ENCODE data around the gene CTU1. TPM values are rescaled to one million over a fixed set of nuclear protein-coding genes. Genes with fewer than 3 reads are reported as not detected.

Gene CTU1
- total RNA-seq, 1 experiment from 2014 or later: 8.6 TPM

- DNase-seq (ENCODE audit: low spot score): no peak
- Mint-ChIP-seq H3K27ac (no peak overlapping the region), H3K4me3 (no peak overlapping the region), H3K9me3 (no peaks in the 10 kb centered on the region), H3K4me1 (peaks cover 5% of the 10 kb centered on the region; the same call in 1 of the 2 replicates), H3K27me3 (ENCODE audit: low read depth) (peaks cover 6% of the 10 kb centered on the region; the same call in 1 of the 2 replicates), H3K36me3 (no peaks in the 10 kb centered on the region)
- POLR2A ChIA-PET: no interaction called here
- no peak for ATAC-seq
- CTCF ChIA-PET: interaction anchor here (1.0 to 1.5 kb wide), 2 partner anchors 26 to 127 kb away, joined by 3 to 7 read pairs; no protein-coding TSS in a partner anchor
- TF ChIP-seq CDX4 (CRISPR knock-in tag; IDR thresholded peaks at IDR 0.05; ENCODE audit: borderline replicate concordance) (no peak), ZNF219 (CRISPR knock-in tag; IDR thresholded peaks at IDR 0.05; ENCODE audit: borderline replicate concordance) (no peak), JAZF1 (CRISPR knock-in tag; IDR thresholded peaks at IDR 0.05) (no peak), ZNF138 (CRISPR knock-in tag; conservative IDR thresholded peaks at IDR 0.05) (no peak), CTCF (IDR thresholded peaks at IDR 0.05) (no peak), ZNF416 (CRISPR knock-in tag; IDR thresholded peaks at IDR 0.05) (no peak), ZNF512 (CRISPR knock-in tag; IDR thresholded peaks at IDR 0.05; ENCODE audit: borderline replicate concordance) (no peak), ARID4B (CRISPR knock-in tag; IDR thresholded peaks at IDR 0.05; ENCODE audit: borderline replicate concordance) (no peak), ETV6 (CRISPR knock-in tag; IDR thresholded peaks at IDR 0.05) (no peak), ZSCAN18 (CRISPR knock-in tag; IDR thresholded peaks at IDR 0.05) (no peak), ZNF232 (CRISPR knock-in tag; IDR thresholded peaks at IDR 0.05) (no peak), USF1 (CRISPR knock-in tag; IDR thresholded peaks at IDR 0.05) (no peak), ZNF121 (CRISPR knock-in tag; IDR thresholded peaks at IDR 0.05) (no peak), ZNF532 (CRISPR knock-in tag; IDR thresholded peaks at IDR 0.05; ENCODE audit: borderline replicate concordance) (no peak), NR2C2 (CRISPR knock-in tag; IDR thresholded peaks at IDR 0.05) (no peak), FOXJ3 (CRISPR knock-in tag; IDR thresholded peaks at IDR 0.05; ENCODE audit: borderline replicate concordance) (no peak), ZNF396 (CRISPR knock-in tag; IDR thresholded peaks at IDR 0.05; ENCODE audit: borderline replicate concordance) (no peak)
Observed at GRCh38 chr19:51131780-51132680, 23.8 kb upstream of the CTU1 start.

All from WTC11 (cell line).